Measurements from ENCODE around the gene PLPPR2.
"Not testable (repeated sequence)": the region's sequence is repeated elsewhere in the genome, so short reads cannot be mapped to it uniquely, and the experiment has no call there.

Gene PLPPR2, protein sequence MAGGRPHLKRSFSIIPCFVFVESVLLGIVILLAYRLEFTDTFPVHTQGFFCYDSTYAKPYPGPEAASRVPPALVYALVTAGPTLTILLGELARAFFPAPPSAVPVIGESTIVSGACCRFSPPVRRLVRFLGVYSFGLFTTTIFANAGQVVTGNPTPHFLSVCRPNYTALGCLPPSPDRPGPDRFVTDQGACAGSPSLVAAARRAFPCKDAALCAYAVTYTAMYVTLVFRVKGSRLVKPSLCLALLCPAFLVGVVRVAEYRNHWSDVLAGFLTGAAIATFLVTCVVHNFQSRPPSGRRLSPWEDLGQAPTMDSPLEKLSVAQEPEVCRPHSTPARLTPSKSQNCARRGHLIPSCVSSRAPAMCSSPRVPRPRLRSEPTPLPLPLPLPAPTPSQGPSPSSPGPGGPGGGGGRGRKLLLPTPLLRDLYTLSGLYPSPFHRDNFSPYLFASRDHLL

DNA sequence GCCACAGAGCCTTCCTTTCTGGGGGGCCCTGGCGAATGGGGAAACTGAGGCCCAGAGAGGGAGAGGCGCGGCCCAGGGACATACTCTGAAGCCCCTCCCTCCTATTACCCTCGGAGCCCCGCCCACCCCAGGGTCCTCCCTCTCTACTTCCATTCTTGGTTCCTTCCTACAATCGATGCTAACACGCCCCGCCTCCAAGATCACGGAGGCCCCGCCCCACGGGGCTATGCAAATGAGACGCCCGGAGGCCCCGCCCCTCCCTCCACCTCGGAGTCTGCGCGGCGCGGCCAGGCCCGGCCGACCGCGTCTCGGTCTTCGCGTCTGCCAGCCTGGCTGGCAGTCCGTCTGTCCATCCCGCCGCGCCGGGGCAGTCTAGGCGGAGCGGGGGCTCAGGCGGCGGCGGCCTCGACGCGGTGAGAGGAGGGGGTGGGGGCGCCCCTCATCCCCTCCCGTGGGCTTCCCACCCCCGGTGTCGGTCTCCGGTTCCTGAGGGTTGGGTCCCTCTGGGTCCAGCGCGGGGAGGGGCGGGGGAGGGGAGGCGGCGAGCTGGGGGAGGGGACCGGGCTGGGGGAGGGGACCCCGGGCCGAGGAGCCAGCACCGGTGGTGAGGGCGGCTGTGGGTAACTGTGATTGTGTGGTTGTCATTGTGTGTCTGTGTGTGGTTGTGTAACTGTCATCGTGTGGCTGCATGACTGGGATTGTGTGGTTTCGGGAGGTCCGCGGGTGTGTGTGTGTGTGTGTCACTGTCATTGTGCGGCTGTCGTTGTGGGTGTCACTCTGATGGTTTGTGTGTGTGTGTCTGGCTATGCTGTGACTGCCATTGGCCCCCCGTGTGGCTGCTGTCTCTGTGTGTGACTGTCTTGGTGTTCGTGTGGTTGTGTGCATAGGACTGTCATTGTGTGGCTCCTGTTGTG is at the start of gene PLPPR2:
Gene PLPPR2 (plus strand): TSS at position 273 of the 914 bp plus-strand sequence. CDS start 2,242 bp downstream, outside the sequence.
- peak; percentile 72 for DNase-seq (ENCODE audit: low spot score)

DNA sequence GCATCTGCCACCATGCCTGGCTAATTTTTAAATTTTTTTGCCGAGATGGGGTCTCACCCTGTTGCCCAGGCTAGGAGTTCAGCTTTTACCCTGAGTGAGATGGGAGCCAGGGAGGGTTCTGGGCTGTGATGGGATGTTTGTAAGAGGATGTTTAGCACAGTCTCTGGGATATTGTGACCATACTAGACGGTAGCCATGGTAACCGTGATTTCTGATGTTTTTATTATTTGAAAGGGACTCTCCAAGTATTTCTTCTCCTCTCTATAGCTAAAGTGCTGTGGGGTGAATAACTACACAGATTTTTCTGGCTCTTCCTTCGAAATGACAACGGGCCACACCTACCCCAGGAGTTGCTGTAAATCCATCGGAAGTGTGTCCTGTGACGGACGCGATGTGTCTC is 48.9 kb upstream of the PLPPR2 start:
- DNase-seq (ENCODE audit: low spot score) = no peak

DNA sequence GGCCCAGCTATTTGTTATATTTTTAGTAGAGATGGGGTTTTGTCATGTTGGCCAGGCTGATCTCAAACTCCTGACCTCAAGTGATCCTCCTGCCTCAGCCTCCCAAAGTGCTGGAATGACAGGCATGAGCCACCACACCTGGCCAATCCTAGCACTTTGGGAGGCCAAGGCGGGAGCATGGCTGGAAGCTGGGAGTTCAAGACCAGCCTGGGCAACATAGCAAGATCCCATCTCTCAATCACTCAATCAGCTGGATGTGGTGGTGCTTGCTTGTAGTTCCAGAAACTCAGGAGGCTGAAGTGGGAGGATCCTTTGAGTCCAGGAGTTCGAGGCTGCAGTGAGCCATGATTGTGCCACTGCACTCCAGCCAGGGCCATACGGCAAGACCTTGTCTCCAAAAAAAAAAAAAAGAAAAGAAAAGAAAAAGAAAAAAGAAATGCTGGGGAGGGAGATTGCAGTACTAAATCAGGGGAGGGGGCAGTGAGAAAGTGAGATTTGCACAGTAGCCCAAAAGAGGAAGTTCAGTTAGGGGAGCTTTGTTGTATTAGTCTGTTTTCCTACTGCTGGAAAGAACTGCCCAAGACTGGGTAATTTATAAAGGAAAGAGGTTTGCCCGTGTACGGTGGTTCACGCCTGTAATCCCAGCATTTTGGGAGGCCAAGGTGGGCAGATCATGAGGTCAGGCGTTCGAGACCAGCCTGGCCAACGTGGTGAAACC is 34.8 kb upstream of the PLPPR2 start:
- not testable (repeated sequence) for DNase-seq (ENCODE audit: low spot score)

DNA sequence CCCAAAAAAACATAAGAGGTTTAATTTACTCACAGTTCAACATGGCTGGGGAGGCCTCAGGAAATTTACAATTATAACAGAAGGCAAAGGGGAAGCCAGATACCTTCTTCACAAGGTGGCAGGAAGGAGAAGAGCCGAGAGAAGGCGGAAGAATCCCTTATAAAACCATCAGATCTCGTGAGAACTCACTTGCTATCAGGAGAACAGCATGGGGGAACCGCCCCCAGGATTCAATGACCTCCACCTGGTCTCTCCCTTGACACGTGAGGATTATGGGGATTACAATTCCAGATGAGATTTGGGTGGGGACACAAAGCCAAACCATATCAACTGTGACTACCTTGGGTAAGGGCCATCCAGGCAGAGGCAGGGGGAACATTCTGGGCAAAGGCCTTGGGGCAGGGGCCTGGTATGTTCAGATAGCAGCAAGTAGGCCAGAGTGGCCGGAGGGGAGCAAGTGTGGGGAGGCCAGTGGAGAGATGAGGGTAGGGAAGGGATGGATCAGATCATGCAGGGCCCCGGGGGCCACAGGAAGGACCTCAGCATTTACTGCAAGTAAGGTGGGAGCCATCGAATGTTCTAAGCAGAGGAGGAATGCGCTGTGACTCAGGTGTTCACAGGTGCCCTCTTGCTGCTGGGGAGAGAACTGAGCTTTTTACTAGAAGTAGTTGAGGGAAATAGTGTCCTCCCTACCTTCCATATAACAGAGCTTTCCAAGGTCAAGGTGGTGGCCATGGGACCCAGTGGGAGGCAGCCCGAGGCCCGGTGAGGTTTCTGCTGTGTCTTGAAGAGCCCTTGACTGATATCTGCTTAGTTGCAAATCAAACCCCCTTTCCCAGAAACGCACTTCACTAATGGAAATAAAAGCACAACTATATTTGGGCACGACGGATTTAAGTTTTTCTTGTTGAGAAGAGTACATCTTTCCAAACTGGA is 33.8 kb upstream of the PLPPR2 start:
- no peak for DNase-seq (ENCODE audit: low spot score)

DNA sequence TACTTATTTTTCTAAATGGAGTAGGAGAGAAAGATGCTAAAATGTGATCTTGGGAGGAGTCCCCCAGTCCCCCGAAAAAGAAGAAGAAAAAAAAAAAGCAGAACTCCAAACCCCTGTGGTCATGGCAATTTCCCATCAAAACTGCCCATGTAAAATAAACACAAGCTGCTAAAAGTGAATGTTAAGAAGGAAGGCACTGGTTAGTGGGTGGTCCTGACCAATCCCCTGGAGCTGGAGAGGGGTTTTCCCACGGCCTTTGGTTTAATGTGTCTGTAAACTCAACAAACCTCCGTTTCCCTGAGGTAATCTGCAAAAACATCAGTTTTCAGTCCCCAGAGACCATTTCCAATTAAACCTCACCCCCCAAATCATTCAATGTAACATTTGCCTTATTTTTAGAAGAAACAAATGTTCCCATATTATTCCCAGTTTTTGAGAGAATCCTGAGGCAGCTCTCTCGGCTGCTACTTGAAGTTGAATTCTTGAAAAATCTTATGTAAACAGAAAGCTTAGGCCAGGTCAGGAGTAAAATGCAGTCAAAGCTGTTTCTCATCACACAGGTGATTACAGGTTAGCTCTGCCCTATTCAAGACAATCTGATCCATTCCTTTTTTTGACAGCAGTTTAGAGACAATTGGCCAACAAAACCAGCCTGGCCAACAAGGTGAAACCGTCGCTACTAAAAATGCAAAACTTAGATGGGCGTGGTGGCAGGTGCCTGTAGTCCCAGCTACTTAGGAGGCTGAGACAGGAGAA is 32.8 kb upstream of the PLPPR2 start:
- DNase-seq (ENCODE audit: low spot score) = no peak

DNA sequence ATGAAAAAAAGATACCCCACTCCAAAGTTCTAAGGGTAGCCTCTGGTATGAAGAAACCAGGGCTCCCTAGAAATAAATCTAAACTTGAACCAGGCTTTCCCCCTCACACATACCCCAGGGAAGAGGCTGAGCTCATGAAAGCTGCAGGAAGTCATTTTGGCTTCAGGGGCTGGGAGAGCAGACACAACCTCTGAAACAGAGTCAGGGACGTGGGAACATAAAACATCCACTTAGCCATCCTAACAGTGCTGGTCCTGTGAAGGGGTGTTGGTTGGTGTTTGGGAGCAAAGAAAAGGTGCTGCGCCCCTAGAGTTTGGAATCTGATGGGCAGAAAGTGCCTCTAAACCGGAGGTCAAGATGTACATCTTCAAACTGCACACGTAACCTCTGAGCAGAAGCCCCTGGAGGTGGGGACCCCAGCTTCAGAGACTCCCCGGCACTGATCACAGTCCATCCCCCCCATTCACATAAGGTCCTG is 31.6 kb upstream of the PLPPR2 start:
- DNase-seq (ENCODE audit: low spot score) = no peak

DNA sequence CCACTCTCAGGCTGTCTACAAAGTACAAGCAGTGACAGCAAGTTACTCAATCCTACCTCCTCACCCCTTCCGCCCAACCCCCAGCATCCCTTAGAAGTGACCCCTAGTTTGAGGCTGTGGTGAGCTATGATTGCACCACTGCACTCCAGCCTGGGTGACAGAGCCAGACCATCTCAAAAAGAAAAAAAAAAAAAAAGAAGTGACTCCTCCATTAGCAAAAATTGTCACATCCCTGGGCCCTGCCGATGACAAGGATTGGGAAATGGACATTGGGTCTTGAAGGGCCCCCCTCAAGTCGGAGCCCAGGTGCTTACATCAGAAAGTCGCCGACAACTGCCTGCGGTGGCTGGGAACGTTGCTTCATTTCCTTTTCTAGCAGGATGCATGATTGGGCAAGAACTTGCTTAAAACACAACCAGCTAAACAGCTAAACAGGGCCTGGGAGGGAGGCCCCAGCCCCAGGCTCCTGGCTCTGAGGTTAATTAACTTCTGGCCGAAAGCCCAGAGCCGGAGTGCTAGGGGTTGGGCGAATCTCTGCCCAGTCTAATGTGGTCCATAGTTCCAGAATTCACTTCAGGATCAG is 31.1 kb upstream of the PLPPR2 start:
- peak; percentile 66 for DNase-seq (ENCODE audit: low spot score)

DNA sequence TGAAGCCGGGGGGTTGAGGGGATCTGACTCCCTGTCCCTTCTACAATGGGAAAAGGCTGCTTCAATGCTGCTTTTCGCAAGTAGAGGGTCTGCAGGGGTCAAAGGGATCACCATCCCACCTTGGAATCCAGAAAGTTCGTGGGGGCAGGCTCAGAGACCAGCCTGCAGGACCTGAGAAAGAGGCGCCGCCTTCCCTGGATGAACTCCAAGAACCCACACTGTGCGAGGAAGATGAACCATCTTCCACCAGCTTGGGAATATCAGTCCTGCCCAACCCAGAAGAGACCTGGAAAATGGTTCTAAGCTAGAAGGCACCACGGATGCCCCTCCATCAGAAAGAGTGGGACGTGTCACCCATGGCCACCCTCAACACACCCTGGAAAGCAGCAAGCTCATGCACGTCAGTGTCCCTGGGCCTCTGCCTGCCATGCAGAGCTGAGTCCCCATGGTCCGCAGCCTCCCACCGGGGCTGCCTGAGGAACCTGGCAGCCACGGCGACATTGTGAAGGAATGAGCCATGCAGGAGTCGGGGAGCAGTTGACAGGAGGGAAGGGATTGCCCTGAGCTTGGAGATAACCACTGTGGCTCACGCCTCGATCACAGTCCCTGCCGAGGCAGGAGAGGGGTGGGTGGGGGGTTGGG is 30.4 kb upstream of the PLPPR2 start:
- no peak for DNase-seq (ENCODE audit: low spot score)

DNA sequence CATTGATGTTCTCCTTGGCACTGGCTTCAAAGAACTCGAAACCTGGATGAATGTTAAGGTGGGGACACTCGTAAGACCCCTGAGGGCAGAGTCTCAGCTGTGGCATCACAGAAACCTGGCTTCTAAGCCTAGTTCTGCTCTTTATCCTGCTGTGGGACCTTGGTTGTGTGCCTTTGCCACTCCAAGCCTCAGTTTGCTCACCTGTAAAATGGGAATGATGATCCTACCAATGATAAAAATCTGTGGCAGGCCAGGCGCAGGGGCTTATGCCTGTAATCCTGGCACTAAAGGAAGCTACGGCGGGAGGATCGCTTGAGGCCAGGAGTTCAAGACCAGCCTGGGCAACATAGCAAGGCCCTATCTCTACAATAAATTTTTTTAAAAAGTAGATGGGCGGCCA is 29.7 kb upstream of the PLPPR2 start:
- DNase-seq (ENCODE audit: low spot score) = no peak

DNA sequence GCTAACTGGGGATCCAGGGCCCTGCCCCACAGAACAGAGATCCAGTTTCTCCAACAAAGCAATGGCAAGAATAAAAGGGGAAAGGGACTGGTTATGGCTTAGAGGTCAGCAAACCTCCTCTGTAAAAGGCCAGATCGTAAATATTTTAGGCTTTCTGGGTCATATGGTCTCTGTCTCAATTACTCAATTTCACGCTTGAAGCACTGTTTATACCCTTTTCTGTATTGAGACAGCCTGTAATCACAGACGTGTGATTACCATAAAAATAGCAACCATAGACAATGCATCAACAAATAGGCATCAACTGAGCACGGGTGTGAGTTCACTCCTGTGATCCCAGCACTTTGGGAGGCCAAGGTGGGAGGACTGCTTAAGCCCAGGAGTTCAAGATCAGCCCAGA is 25.1 kb upstream of the PLPPR2 start:
- no peak for DNase-seq (ENCODE audit: low spot score)

DNA sequence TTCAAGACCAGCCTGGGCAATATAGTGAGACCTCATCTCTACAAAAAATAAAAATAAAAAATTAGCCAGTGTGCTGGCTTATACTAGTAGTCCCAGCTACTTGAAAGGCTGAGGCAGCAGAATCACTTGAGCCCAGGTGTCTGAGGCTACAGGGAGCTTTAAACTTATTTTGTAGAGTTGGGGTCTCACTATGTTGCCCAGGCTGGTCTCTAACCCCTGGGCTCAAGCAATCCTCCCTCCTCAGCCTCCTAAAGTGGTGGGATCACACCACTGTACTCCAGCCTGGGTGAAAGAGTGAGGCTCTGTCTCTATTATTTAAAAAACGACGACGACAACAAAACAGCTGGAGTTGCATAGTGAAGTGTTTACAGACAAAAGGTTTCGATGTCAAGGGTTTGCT is 23.7 kb upstream of the PLPPR2 start:
- no peak for DNase-seq (ENCODE audit: low spot score)

DNA sequence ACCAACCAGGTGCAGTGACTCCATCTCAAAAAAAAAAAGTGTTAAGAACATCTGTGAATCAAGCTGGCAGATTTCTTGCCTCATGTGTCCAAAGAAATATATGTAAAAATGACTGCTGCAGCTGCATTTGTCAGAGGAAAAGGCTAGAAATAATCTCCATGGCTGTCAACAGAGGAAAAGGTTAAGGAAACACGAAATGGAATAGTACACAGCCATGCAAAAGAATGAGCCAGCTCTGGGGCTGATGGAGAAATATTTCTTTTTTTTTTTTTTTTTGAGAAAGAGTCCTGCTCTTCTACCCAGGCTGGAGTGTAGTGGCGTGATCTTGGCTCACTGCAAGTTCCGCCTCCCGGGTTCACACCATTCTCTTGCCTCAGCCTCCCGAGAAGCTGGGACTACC is 22.4 kb upstream of the PLPPR2 start:
- no peak for DNase-seq (ENCODE audit: low spot score)

DNA sequence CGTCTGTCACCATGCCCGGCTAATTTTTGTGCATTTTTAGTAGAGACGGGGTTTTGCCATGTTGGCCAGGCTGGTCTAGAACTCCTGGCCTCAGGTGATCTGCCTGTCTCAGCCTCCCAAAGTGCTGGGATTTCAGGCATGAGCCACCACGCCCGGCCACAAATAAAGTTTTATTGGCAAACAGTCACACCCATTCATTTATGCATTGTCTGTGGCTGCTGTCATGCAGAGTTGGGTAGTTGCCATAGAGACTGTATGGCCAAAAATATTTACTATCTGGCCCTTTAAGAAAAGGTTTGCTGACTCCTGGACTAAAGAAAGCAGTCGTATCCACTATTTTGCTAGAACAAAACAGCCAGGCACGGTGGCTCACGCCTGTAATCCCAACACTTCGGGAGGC is 21.4 kb upstream of the PLPPR2 start:
- not testable (repeated sequence) for DNase-seq (ENCODE audit: low spot score)

DNA sequence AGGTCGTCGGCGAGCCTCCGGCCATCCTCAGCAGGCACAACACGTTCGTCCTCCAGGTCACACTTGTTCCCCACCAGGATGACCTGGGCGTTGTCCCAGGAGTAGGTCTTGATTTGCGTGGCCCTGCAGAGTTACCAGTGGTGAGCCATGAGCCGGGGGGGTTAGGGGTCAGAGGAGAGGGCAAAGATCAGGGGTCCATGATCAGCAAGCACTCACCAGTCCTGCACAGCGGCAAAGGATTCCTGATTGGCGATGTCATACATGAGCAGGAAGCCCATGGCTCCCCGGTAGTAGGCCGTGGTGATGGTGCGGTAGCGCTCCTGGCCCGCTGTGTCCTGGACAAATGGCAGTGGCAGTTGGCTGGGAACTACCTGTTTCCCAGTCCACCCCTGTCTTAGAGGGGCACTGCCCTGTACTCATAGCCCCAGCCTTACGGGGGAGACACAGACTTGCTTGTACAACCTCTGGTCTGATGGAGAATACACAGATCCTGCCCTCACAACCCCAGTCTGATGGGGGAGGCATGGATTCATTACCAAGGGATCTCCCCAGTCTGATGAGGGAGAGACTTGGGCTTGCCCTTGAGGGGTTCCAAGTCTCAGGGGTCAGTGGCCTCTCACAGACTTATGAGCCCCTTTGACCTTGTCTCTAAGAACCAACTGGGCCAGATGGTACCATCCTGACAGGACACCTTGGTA is 19.6 kb upstream of the PLPPR2 start:
- no peak for DNase-seq (ENCODE audit: low spot score)

DNA sequence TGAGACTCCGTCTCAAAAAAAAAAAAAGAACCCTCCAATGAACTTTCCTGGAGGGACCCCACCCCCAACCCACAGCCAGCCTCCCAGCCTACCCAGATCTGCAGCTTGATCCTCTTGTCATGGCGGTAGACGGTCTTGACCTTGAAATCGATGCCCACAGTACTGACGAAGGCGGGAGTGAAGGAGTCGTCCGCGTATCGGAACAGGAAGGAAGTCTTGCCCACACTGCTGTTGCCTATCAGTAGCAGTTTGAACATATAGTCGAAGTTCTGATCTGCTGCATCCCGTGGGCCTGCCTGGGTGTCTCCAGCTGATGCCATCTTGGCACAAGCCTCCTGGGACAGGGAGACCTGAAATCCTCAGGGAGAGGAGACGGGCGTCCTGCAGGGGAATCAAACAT is 18.2 kb upstream of the PLPPR2 start:
- DNase-seq (ENCODE audit: low spot score) = no peak

DNA sequence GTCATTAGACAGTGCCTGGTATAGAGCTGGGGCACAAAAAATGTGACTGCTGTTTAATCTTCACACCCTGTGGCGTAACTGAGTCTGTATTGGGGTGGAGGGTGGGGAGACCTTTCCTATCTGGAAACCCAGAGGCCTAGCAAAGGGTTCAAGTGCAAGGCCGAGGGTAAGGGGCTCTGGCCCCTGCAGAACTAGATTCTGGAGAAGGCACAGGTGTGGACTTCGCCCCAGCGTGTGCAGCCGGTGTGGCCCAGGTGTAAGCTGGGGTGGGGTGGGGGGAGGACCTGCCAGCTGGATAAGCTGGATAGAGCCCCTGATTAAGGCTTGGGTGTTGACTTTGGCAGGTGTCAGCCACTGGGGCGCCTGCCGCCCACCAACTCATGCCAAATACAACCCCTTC is 17.1 kb upstream of the PLPPR2 start:
- no peak for DNase-seq (ENCODE audit: low spot score)

DNA sequence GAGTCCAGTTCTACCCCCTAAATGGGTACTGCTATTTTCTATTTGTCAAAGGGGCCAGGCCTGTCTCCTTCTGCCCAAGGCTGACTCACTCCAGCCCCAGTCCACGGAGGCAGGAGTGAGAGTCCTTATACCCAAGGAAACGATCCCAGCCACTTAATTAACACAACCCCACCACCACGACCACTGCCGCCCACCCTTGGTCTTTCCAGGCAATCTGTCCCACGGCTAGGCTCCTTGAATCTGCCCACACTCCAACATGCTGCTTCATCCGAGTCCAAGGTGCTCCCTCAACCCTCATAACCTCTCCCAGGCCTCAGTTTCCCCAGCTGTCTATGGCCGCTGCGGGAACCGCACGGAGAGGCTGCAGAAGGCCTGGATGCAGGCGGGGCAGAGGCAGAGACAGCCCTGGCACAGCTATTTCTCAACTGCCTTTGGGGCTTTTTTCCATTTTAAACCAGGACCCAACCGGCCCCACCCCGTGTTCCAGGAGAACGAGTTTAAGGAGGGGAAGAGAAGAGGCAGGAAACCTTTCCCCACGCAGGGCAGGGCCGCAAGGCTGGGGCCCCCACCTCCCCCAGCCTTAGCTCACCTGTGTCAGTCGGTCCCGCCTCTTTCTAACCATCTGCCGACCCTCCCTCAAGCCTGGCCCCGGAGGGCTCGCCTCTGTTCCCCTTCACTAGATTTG is 16.5 kb upstream of the PLPPR2 start:
- no peak for DNase-seq (ENCODE audit: low spot score)
